ENCODE results near the gene USP25. TPM values are rescaled to one million over a fixed set of nuclear protein-coding genes. Genes with fewer than 3 reads are reported as not detected.

Gene USP25
- total and polyA plus RNA-seq, 7 donors, result 20.0 to 149 (median 104) TPM

DNA sequence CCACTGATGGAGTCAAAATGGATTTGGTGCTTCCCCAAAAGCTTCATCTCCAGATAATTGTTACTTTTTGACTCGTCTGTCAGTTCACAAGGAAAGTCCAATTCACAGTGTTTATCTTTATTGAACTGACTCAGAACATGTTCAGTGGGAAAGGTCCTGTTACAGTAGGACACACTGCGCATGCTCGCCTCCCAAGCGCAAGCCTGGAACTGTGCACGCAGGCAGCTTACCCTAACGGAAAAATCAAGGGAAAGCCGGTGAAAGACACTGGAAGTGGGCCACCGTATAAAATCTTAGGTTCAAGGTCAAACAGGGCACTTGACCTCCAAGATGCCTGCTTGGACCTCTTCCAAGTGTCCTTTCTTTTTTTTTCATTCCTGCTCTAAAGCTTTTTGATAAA lies 174.6 kb downstream of the USP25 start:
- Histone ChIP-seq H3K9me3 (peaks cover 4% of the 10 kb centered on the region), H3K4me1 (no peaks in the 10 kb centered on the region), H3K4me3 (no peak overlapping the region), H3K27ac (no peak overlapping the region), H3K27me3 (ENCODE audit: insufficient read depth in 3 of 3, low read length in 2 of 3) (no peaks in the 10 kb centered on the region), H3K36me3 (ENCODE audit: insufficient read depth in 1 of 2, low read depth in 1 of 2) (no peaks in the 10 kb centered on the region)
- DNase-seq, result no peak
- 87 to 90% (median 89%) methylated on average over 8 of the region's 8 CpGs for WGBS, 3 donors
- no peak for ATAC-seq
- TF ChIP-seq, protein P1, sequence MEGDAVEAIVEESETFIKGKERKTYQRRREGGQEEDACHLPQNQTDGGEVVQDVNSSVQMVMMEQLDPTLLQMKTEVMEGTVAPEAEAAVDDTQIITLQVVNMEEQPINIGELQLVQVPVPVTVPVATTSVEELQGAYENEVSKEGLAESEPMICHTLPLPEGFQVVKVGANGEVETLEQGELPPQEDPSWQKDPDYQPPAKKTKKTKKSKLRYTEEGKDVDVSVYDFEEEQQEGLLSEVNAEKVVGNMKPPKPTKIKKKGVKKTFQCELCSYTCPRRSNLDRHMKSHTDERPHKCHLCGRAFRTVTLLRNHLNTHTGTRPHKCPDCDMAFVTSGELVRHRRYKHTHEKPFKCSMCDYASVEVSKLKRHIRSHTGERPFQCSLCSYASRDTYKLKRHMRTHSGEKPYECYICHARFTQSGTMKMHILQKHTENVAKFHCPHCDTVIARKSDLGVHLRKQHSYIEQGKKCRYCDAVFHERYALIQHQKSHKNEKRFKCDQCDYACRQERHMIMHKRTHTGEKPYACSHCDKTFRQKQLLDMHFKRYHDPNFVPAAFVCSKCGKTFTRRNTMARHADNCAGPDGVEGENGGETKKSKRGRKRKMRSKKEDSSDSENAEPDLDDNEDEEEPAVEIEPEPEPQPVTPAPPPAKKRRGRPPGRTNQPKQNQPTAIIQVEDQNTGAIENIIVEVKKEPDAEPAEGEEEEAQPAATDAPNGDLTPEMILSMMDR (IDR thresholded peaks at IDR 0.05), result no peak
- intact Hi-C loops (cut with DNase I), result no loop called here

DNA sequence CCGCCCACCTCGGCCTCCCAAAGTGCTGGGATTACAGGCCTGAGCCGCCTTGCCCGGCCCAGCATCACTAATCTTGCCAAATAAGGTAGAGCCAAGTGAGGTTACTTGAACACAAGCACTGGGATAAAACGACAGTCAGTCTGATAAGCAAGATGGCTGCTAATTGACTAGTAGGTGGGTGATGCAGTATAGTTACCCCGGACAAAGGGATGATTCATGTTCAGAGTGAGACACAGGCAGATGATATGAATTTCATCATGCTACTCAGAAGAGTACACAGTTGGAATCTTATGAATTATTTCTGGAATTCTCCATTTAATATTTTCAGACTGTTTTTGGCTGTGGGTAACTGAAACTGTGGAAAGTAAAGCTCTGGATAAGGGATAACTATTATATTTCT lies 178.4 kb downstream of the USP25 start:
- peaks cover 13% of the 10 kb centered on the region for H3K9me3 ChIP-seq
- no peaks in the 10 kb centered on the region for H3K27me3 ChIP-seq (ENCODE audit: insufficient read depth in 3 of 3, low read length in 2 of 3)
- 85 to 91% (median 86%) methylated on average over 6 of the region's 6 CpGs for WGBS, 3 donors
- DNase-seq (no peak), ATAC-seq (no peak)
- no peaks in the 10 kb centered on the region for H3K36me3 ChIP-seq (ENCODE audit: insufficient read depth in 1 of 2, low read depth in 1 of 2)
- TF ChIP-seq, protein P1 (IDR thresholded peaks at IDR 0.05), result no peak
- intact Hi-C loops (cut with DNase I), result no loop called here
- no peak overlapping the region for H3K27ac ChIP-seq
- H3K4me3 ChIP-seq, result no peak overlapping the region
- H3K4me1 ChIP-seq, result no peaks in the 10 kb centered on the region

DNA sequence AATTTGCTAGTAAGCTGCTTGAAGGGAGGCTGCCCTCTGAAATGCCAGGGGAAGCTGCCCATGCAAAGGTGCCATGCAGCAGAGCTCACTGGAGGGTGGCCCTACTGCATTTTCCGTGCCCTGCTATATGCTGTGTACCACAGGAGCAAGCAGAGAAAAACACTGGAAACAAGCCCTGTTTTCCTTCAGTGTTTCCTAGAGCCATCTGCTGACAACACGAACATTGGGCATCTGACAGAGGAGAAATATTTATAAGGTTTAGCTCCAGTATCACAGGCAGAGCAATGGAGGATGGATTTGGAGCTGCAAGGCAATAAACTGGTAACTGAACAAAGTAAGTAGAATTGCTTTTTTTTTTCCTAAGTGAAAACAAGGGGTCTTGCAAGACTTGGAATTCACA lies 198.4 kb downstream of the USP25 start:
- DNase-seq, result no peak
- intact Hi-C loops (cut with DNase I), result no loop called here
- Histone ChIP-seq H3K9me3 (no peaks in the 10 kb centered on the region), H3K27me3 (ENCODE audit: insufficient read depth in 3 of 3, low read length in 2 of 3) (no peaks in the 10 kb centered on the region), H3K4me3 (no peak overlapping the region), H3K27ac (no peak overlapping the region), H3K36me3 (ENCODE audit: insufficient read depth in 1 of 2, low read depth in 1 of 2) (no peaks in the 10 kb centered on the region), H3K4me1 (peaks cover 11% of the 10 kb centered on the region)
- 40 to 43% (median 41%) methylated on average over 2 of the region's 2 CpGs for WGBS, 3 donors
- no peak for ATAC-seq
- TF ChIP-seq, protein P1 (IDR thresholded peaks at IDR 0.05), result no peak

DNA sequence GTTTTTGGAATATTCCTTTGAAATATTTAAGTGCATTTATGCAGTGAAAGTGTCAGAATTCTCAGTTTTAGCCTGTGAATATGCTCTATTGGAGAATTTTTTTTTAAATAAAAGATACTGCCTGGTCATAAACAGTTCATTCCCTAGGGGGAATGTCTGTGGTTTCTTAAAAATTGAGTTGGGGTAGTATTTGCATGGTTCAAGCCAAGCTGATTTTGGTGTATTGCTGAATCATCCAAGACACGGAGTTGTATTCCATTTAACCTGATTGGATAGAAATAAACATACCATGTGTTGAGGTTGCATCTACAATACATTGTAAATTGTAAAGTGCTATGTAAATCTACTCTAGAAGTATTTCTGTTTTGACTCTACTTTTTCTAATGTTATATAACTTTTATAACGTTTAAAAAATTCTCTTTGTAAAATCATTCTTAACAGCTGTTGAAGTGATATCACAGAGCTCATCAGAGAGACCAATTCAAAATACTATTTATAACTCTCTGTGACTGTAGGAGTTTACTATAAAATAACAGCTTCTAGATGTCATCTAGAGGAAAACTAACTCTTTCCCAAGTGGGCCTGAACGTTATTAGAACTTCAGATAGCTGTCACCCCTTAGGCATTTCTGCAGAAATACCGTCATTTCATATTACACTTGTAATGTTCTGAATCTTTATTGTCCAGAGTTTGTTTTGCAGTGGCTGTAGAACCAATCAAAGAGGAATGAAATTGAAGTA lies 199.1 kb downstream of the USP25 start:
- H3K27ac ChIP-seq, result no peak overlapping the region
- DNase-seq (no peak), ATAC-seq (peak in 1 of 4 donors; percentile 45)
- intact Hi-C loops (cut with DNase I), result no loop called here
- no peaks in the 10 kb centered on the region for H3K36me3 ChIP-seq (ENCODE audit: insufficient read depth in 1 of 2, low read depth in 1 of 2)
- H3K27me3 ChIP-seq (ENCODE audit: insufficient read depth in 3 of 3, low read length in 2 of 3), result no peaks in the 10 kb centered on the region
- H3K4me3 ChIP-seq, result no peak overlapping the region
- 19 to 34% (median 21%) methylated on average over 4 of the region's 4 CpGs for WGBS, 3 donors
- peaks cover 11% of the 10 kb centered on the region for H3K4me1 ChIP-seq
- H3K9me3 ChIP-seq, result no peaks in the 10 kb centered on the region
- TF ChIP-seq, protein P1 (IDR thresholded peaks at IDR 0.05), result no peak

DNA sequence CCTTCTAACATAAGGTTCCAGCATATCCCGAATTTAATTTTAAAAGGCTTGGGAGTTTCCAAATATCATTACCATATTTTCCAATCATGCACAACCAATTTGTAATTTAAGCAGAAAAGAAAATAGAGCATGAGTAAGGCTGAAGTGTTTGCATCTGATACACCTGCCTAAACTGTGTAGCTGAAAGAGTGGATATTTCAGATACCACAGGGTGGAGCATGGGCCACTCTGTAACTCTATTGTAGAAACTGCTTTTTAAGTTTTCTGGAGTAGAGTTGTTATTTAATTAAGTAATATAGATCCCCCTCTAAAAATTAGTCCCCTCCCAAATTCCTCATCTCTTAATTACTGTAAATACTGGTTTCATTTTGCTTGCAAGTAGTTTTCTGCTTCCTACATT lies 199.8 kb downstream of the USP25 start:
- Histone ChIP-seq H3K9me3 (no peaks in the 10 kb centered on the region), H3K4me3 (no peak overlapping the region), H3K27ac (no peak overlapping the region), H3K27me3 (ENCODE audit: insufficient read depth in 3 of 3, low read length in 2 of 3) (no peaks in the 10 kb centered on the region), H3K36me3 (ENCODE audit: insufficient read depth in 1 of 2, low read depth in 1 of 2) (no peaks in the 10 kb centered on the region), H3K4me1 (peaks cover 11% of the 10 kb centered on the region)
- no peak for DNase-seq
- no peak for ATAC-seq
- 65 to 78% (median 70%) methylated on average over 1 of the region's 1 CpG for WGBS, 3 donors
- intact Hi-C loops (cut with DNase I), result no loop called here
- TF ChIP-seq, protein P1 (IDR thresholded peaks at IDR 0.05), result no peak

Measured in psoas muscle (tissue), 8 donors.